GM23338 (cell line): ENCODE results near the gene WDR37. TPM values are rescaled to one million over a fixed set of nuclear protein-coding genes. Genes with fewer than 3 reads are reported as not detected.

ENCODE experiments used
- CREB1 ChIP-seq: fragments of 250-450 bp; sonication (Bioruptor Pico); IDR thresholded peaks from 2 replicates; pipeline ENCODE4 v1.5.0; 2020; ENCODE audit warnings: low read depth, mild to moderate bottlenecking, moderate library complexity
- EZH2 ChIP-seq: fragments of 200-600 bp; sonication (generic); IDR thresholded peaks from one replicate; pipeline ENCODE4 v1.8.0; 2017; ENCODE audit warnings: antibody characterized with exemption, mild to moderate bottlenecking, low read depth; ENCODE audit not compliant: unreplicated experiment
- EZH2phosphoT487 ChIP-seq: fragments of 200-600 bp; sonication (generic); IDR thresholded peaks from one replicate; pipeline ENCODE4 v1.8.1; 2018; ENCODE audit warnings: antibody characterized with exemption; ENCODE audit not compliant: unreplicated experiment
- JUNB ChIP-seq: IDR thresholded peaks from one replicate; pipeline ENCODE4 v1.6.1; 2016; ENCODE audit warnings: antibody characterized with exemption; ENCODE audit not compliant: unreplicated experiment
- NANOG ChIP-seq: IDR thresholded peaks from 2 replicates; pipeline ENCODE4 v1.6.1; 2016; ENCODE audit warnings: antibody characterized with exemption, borderline replicate concordance
- REST ChIP-seq: IDR thresholded peaks from one replicate; pipeline ENCODE4 v1.6.1; 2018; ENCODE audit warnings: antibody characterized with exemption; ENCODE audit not compliant: unreplicated experiment
- STAT1 ChIP-seq: IDR thresholded peaks from one replicate; pipeline ENCODE4 v1.6.1; 2016; ENCODE audit warnings: antibody characterized with exemption; ENCODE audit not compliant: unreplicated experiment
- ZNF114 ChIP-seq: fragments of 250-450 bp; sonication (Bioruptor Pico); IDR thresholded peaks from 2 replicates; pipeline ENCODE4 v1.5.0; 2020; ENCODE audit warnings: mild to moderate bottlenecking, moderate library complexity
- ZNF331 ChIP-seq: fragments of 250-450 bp; sonication (Bioruptor Pico); IDR thresholded peaks from 2 replicates; pipeline ENCODE4 v1.5.0; 2020; ENCODE audit warnings: low read depth, mild to moderate bottlenecking, moderate library complexity
- ZNF462 ChIP-seq: fragments of 250-450 bp; sonication (Bioruptor Pico); IDR thresholded peaks from 2 replicates; pipeline ENCODE4 v1.5.0; 2020; ENCODE audit warnings: mild to moderate bottlenecking, moderate library complexity
- polyA plus RNA-seq: library from polyadenylated mRNA; unstranded; fragments of >200 nt; fragmentation: Nextera tagmentation; extraction: Ambion mirVana; gene quantifications from 2 replicates; pipeline ENCODE4 v1.2.1, GENCODE V29; 2016
- total RNA-seq: library from RNA; depleted of rRNA; stranded (reverse); fragments of >200 nt; shearing (Covaris generic); gene quantifications from 2 replicates; pipeline ENCODE4 v1.2.3, GENCODE V29; 2014

WDR37 gene
- total and polyA plus RNA-seq, 2 experiments from 2014 or later, result 6.0 to 10.2 TPM

- no peak for TF ChIP-seq ZNF462 (CRISPR knock-in tag)
- TF ChIP-seq REST, result no peak
- TF ChIP-seq JUNB, result no peak
- TF ChIP-seq CREB1, result no peak
- no peak for TF ChIP-seq STAT1
- TF ChIP-seq EZH2, result no peak
- TF ChIP-seq ZNF114, result no peak
- no peak for TF ChIP-seq EZH2phosphoT487
- TF ChIP-seq ZNF331 (CRISPR knock-in tag), result no peak
- TF ChIP-seq NANOG, result no peak
Measured at GRCh38 chr10:1177936-1178335, 121.8 kb downstream of the WDR37 start (continued).
